ELF-1 (cell line): ENCODE results near the gene TMEM114.

Source experiments
- DNase-seq: peaks from one replicate; pipeline ENCODE4 v3.0.0-alpha.2; 2016; ENCODE audit warnings: low read depth, low spot score

TMEM114 gene

DNA sequence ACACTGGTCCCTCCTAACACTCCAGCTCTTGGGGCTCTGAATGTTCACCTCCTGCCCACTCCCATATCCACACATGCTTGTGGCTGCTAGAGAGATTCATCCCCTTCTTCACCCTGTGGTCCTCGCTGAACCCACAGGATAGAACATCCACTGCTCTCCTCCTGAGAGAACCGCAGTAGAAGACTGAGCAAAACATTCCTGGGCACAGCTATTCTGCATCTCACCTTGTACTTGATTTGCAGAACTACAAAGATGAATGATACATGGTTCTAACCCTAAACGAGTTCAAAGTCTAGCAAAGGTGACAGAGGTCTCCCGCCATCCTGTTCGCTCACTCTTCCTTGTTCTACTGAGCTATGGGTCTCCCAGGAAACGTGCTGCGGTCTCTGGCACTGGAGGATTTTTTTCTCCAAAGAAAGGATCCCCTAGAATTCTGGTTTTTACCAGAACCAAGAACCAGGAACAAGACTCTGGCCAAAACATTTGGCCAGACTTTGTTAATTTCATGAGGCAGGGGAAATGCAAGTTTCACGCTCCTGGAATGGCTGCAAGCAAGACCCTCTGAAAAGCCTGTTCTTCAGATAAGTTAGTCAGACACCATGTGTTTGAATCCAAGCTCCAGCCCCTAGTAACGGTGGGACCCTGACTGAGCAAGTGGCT lies 39.5 kb downstream of the TMEM114 start:
- no peak for DNase-seq

DNA sequence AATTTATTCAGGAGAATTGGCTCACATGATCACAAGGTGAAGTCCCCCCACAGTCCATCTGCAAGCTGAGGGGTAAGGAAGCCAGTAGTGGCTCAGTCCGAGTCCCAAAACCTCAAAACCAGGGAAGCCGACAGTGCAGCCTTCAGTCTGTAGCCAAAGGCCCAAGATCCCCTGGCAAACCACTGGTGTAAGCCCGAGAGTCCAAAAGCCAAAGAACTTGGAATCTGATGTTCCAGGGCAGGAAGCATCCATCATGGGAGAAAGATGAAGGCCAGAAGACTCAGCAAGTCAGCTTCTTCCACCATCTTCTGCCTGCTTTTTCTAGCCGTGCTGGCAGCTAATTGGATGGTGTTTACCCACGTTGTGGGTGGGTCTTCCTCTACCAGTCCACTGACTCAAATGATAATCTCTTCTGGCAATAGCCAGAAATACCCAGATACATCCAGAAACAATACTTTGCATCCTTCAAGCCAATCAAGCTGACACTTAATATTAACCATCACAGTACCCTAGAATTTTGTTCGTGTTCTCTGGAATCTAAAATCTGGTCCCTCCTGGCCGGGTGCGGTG lies 40.4 kb downstream of the TMEM114 start:
- no peak for DNase-seq

DNA sequence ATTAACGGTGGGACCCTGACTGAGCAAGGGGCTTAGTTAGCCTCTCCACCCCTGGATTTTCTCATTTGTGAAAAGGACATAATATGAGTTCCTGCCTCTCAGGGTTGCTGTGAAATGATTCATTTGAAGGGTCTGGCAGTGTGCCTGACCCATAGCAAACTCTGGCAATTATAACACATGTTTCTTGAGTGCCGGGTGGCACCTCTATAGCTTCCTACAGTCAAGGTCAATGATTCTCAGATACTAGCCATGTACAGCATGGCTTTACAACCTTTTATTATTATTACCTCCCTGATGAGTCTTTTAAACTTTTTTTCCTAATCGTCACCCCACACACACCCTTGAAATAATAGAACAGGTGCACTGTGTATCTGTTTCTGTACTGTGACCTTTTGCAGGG lies 42.1 kb downstream of the TMEM114 start:
- DNase-seq = no peak

DNA sequence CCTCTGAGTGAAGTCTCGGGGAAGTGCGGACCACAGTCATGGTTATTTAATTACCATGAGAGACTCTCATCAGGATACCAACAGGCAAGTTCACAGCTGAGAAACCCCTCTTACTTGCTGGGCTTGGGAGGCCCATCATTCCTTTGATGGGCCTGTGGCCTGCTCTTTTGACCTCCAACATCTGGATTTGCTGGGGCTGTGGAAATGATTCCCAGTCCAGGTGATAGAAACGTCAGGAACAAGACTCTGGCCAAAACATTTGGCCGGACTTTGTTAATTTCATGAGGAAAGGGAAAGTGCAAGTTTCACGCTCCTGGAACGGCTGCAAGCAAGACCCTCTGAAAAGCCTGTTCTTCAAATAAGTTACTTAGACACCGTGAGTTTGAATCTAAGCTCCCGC lies 42.5 kb downstream of the TMEM114 start:
- no peak for DNase-seq

DNA sequence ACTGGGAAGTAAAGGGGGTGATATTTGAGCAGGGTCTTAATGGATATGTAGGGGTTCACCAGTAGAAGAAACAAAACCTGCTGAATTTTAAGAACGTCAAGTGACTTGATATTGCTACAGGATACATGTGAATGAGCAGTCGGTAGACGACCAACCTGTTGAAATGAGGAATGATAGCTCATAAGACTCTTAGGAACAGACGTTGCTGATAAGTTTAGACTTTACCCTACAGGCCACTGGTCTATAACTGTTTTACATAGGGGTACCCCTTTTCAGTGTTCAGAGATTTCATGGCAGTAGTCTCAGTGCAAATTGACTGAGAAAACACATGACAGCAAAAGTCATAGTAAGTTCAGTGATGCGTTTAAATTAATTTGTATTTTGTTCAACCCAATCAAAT lies 45.9 kb downstream of the TMEM114 start:
- no peak for DNase-seq

DNA sequence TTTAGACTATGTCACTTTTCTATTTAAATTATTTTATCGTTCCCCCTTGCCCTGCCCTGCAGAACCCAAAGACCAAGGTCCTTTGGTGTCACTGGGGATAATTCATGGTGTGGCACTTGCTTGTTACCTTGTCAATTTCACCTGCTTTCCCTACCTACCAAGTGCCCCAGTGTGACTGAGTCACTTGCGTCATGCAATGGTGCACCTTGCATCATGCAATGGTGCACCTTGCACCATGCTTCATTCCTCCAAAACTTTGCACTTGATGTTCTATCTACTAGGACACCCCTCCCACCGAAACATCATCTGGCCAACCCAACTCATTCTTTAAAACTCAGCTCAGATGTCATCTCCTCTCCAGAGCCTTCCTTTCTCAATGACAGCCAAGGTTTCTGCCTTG lies 47.1 kb downstream of the TMEM114 start:
- DNase-seq = no peak

DNA sequence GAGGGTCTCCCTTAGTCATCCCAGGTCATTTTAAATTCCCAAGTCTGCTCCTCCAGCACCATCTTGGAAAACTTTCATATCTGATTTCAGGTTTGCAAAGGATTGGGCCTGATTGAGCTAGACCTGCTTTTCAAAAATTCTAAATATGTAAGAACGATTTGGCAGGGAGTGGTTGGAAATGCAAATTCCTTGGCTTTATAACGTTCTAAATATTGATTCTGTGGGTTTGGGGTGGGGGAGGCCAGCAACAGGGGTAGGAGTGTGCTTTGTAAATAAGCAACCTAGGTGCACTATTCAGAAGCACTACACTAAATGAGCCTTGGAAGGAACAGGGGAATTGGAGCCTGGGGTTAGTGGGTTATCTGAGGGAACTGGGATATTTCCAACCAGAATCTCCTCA lies 47.9 kb downstream of the TMEM114 start:
- no peak for DNase-seq

DNA sequence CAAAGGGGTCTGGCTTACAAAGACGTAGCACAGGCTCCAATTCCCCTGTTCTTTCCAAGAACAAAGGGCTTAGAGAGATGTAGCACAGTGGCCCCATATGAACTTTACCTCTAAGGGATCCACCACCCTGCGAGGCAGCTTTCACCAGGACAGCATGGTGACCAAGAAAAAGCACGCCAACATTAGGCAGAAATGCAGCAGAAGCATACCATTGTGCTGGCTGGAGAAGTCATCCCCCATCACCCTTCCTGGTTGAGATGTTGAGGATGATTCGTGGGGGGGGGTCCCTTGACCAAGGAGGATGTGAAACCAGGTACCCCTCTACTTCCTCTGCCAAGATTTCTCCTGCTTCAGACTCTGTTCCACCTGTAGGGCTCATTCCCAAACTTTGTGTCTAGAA lies 48.4 kb downstream of the TMEM114 start:
- DNase-seq = no peak

DNA sequence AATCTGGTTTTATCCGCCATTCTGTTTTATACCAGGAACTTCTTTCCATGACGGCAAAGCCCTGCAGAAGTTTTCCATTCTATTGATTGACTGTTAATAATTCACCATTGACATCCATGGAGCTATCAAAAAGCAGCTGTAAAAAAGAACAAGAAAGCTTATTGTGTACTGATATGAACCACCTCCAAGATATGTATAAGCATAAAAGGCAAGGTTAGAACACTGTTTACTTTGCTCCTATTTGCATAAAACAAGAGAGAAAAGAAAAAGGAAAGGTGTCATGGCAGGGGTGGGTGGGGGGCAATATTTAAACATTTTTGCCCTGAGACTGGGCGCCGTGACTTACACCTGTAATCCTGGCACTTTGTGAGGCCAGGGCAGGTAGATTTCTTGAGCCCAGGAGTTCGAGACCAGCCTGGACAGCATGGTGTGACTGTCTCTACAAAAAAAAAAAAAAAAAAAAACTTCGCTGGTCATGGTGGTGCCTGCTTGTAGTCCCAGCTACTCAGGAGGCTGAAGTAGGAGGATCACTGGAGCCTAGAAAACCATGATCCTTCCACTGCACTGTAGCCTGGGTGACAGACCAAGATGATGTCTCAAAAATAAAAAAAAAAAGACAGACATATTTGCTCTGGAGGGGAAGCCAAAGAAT lies 52.5 kb downstream of the TMEM114 start:
- no peak for DNase-seq

DNA sequence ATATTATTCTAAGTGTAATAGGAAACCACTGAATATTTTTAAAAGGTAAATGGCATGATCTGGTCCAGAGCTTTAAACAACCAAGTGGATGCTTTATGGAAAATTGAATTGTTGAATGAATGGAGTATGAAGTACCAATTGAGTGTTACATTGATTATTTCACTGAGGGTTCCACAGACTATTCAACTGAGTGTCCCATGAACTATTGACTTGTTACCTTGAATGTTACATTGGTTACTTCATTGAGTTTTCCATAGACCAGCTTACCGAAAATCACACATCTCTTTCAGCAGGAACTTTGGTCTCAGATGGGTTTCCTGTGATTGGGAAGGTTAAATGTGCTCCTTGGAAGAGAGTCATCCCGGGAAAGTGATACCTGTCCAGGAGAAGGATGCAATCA lies 56.8 kb downstream of the TMEM114 start:
- DNase-seq = no peak

DNA sequence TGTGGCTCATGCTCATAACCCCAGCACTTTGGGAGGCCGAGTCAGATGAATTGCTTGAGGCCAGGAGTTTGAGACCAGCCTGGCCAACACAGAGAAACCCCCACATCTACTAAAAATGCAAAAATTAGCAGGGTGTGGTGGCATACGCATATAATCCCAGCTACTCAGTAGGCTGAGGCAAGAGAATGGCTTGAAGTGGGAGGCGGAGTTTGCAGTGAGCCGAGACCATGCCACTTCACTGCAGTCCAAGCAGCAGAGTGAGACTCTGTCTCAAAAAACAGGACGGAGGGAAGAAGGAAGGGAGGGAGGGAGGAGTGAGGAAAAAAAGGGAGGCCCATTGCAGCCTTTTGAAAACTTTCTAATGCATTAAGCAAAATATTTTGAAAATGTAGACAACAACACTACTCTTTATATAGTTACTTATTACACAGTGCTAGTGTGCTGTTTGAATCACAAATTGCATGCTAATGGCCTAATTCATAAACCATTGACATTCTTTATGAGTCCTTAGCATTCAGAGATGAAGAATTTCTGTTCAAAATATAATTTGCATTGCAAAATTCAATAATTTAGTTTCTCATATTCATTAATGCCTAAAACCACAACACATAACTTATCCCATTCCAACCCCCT lies 59.4 kb downstream of the TMEM114 start:
- no peak for DNase-seq

DNA sequence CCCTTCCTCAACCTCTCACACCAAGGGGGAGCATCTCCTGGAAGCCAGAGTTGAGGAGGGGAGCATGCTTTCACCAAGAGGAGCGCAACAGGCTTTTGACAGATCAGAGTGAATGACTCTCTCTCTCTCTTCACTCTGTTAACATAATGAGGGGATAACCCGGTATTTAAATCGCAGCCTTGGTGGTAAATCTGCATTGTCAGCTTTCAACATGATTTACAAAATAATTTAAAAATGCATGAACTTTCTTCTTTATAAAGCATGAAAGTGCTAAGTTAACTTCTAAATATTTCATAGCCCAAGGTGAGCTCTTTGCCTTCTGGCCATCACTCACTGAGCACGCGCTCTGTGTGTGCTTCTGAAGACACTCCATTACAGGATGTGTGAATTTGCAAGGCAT lies 61.8 kb downstream of the TMEM114 start:
- DNase-seq = peak; percentile 2

DNA sequence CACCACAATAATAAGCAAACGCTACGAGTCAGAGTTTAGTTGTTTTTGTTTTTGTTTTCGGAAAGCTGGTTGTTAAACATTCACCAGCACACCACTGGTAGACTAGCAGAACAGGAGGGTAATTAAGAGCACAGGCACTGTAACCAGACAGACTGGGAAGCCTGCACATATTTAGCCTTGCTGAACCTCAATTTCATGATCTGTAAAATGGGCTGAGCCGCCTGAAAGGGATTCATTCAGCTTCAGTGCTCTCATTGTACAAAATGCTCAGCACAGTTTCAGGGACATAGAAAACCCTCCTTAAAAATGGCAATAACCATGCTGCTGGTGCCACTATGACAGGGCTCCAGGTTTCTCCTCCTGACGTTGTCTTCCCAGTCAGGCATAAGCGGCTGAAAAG lies 66.4 kb downstream of the TMEM114 start:
- DNase-seq = no peak

DNA sequence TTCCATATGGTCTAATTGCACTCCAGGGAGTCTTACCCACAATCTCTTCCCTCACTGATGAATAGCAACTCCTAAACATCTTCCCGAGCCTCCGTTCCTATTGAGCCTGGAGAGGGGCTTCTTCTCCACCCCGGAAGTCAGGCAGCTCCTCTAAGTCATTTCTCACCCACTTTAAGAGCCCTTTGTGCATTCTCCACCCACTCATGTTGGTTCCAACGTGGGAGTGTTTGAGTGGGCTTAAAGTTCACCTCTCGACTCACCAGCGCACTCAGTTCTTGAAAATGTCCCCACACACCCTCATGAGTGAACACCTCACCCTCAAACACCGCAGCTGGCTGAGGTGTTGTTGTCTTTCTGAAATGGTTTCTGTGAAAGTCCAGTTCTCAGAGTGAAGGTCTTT lies 67.6 kb downstream of the TMEM114 start:
- no peak for DNase-seq

DNA sequence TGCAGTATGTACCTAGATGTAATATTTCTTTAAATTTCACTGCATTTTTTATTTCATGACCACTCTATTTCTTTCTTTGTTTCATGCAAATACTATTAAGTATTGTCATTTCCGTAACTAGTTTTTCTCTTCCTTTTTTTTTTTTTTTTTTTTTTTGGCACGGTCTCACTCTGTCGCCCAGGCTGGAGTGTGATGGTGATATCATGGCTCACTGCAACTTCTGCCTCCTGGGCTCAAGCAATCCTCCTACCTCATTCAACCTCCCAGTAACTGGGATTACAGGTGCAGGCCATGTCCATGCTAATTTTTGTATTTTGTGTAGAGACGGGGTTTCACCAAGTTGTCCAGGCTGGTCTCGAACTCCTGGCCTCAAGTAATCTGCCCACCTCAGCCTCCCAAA lies 70.7 kb downstream of the TMEM114 start:
- no peak for DNase-seq
